Activated T-cell treated with anti-CD3 and anti-CD28 coated beads for 1 hour (primary cell): Measurements from ENCODE around the gene INSRR.

Experiments used
- DNase-seq: peaks from one replicate; pipeline ENCODE4 v3.0.0-alpha.2; 2020; ENCODE audit warnings: low read depth

Gene INSRR

DNA sequence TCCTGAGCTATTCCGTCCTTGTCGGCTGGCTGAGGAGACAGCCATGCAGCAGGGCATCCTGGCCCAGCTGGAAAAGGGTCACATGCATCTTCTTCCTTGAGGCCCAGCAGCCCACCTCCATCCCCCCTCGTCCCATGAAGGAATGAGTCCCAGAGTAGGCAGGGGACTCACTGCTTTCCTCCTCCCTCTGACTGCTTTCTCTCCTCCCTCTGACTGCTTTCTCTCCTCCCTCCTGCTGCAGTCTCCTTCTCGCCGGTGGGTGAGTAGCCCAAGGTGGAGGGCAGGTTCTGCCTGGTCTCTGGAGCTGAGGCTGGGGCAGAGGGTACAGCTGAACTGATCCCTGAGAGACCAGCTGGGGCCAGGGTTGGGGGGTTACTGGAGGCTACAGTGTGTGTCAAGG lies 15.2 kb upstream of the INSRR start:
- DNase-seq, result no peak

GRCh38 chr1:156873659-156874058 lies 14.7 kb upstream of the INSRR start:
- no peak for DNase-seq

DNA sequence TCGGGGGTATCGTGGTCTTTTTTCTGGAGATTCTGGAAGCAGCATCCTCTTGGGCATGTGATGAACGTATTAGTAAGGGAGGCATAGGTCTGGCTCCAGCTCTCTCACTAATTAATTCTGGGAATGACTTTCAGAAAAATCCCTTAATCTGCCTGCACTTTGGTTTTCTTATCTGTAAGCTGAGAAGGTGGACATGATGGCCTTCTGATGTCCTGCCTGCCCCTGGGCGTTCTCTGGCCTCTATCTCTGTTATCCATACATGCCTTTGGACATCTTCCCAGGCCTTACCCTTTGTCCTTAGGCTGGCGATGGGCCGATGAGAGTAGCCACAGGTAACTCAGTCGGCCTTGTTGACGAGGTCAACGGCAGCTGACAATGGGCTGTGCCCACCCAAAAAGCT lies 10.5 kb upstream of the INSRR start:
- no peak for DNase-seq

DNA sequence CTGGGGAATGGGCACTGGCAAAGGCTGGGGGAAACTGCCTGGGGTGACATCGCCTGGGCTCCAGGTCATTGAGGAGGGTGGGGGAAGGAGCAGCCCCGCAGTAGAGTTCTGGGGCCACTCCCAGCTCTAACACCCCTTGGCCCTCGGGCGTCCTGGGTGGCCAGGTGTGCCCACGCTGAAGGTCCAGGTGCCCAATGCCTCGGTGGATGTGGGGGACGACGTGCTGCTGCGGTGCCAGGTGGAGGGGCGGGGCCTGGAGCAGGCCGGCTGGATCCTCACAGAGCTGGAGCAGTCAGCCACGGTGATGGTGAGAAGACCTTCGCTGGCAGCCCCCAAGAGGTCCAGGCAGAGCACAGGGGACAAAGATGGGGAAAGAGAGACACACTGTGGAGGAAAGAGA lies 9.4 kb upstream of the INSRR start:
- DNase-seq, result no peak

- no peak for DNase-seq
Measured at GRCh38 chr1:156866249-156866909, 7.5 kb upstream of the INSRR start.

DNA sequence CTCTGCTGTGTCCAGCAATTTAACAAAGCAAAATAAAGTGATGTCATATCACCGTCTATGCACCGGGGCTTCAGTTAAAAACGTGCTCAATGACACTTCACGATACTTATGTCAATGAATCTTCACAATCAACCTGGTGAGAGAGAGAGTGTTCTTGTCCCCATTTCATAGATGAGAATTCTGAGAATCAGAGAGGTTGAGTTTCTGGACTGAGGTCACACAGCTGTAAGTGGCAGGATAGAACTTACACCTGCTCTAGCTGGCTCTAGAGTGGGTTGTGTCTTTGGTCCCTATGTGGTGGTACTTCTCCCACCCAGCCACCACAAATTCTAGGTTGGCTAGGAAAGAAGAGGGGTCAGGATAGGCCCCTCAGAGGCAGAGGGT lies 6.9 kb upstream of the INSRR start:
- DNase-seq, result no peak

- no peak for DNase-seq
Measured at GRCh38 chr1:156865258-156865657, 6.3 kb upstream of the INSRR start.

DNA sequence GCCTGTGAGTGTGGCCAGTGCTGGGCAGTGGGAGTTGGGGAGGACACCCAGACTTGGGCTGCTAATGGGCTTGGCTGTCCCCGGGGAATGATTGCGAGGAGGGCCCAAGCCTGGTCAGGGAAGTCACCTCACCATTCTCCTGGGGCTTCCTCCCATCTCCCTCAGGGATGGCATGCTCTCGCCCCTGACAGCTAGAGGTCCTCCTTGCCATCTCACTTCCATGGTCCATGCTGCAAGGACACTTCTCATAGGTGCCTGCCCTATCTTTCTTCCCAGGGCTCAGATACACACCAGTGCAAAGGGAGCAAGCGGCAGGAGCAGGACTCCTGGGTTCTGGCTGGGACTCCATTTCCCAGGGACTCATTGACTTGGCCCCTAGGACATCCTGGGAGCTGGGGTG lies 5.9 kb upstream of the INSRR start:
- DNase-seq, result no peak

DNA sequence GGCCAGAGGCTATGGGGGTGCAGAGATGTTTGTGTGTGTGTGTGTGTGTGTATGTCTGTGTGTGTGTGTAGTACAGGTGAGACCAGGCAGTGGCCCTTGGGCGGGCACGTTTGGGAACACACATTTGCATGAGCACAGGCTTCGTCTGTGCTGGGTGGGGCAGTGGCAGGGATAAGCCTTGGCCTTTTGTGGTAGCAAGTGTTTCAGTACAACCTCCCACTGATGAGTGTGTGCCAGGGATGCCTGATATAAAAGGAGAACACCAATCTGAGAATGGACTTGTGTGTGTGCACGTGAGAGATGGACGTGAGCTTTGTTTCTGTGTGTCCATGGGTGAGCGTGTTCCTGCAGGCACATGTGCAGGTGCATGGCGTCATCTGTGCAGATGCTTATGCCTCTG lies 4.7 kb upstream of the INSRR start:
- DNase-seq, result no peak

- no peak for DNase-seq
Measured at GRCh38 chr1:156862997-156863599, 4.2 kb upstream of the INSRR start.

DNA sequence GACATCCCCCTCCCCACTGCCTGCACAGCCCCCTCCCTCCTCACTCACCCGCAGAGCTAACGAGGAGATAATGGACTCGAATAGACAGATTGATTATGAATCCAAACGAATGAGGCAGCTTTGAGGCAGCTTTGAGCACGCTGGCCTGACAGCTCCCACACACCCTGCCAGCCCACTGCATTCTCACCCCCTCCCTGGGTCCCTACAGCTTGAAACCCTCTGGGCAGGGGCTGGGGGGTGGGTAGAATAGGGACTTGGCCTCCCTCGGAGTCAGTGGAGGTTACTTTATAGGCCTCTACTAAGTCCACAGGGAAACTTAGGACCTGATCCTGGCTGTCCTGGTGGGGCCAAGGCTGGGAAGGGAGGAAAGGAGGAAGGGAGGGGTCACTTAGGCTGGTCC lies 3.7 kb upstream of the INSRR start:
- DNase-seq, result no peak

DNA sequence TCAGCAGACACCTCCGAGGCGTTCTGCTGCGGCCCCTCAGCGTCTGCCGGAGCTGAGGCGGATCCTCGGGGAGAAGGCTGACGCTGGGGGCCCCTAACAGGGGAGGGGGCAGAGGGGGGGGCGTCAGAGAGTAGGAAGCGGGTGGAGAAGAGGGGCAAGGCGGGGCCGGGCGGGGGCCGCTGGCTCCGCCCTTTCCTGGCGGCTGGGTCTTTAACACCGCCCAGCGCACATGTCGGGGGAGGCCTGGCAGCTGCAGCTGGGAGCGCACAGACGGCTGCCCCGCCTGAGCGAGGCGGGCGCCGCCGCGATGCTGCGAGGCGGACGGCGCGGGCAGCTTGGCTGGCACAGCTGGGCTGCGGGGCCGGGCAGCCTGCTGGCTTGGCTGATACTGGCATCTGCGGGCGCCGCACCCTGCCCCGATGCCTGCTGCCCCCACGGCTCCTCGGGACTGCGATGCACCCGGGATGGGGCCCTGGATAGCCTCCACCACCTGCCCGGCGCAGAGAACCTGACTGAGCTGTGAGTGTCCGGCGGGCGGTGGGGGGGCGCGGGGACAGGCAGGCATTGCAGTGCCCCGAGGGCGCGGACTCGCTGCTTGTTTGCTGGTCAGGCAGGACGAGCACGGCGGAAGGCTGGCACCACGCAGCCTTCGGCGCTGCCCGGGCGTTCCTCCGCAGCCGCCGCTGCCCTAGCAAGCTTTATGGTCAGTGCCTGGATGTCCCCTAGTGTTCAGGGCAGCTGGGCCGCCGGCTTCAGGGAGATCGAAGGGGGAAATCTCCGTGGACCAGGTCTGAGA lies 1.9 kb upstream of the INSRR start, which contains the start of gene NTRK1:
TSS of gene NTRK1 (plus strand) at position 238 of the 796 bp plus-strand sequence. CDS start at position 308, 70 bp downstream.
- peak; percentile 44 for DNase-seq

- DNase-seq, result peak; percentile 53
Measured at GRCh38 chr1:156860113-156860627, 1.3 kb upstream of the INSRR start.

GRCh38 chr1:156859523-156860112 lies 701 bp upstream of the INSRR start:
- DNase-seq, result no peak

GRCh38 chr1:156858555-156858956 lies 361 bp downstream of the INSRR start:
- no peak for DNase-seq

DNA sequence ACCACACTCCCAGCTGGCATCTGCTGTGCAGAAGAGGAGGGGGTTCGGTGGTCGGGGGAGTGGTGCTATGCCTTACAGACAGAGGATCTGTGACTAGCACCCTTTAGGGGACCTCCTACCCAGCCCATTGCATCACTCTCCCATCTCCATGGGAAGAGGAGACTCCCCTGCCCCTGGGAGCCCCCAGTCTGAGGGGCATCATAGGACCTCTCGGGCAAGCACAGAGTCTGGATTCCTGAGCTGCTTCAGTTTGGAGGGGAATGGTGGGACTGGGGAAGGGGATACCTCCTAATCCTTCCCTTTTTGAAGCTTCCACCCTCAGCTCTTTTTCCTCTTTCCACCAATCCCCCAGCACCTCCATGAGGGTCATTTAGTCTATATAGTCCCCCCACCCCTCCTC lies 1.4 kb downstream of the INSRR start:
- no peak for DNase-seq

DNA sequence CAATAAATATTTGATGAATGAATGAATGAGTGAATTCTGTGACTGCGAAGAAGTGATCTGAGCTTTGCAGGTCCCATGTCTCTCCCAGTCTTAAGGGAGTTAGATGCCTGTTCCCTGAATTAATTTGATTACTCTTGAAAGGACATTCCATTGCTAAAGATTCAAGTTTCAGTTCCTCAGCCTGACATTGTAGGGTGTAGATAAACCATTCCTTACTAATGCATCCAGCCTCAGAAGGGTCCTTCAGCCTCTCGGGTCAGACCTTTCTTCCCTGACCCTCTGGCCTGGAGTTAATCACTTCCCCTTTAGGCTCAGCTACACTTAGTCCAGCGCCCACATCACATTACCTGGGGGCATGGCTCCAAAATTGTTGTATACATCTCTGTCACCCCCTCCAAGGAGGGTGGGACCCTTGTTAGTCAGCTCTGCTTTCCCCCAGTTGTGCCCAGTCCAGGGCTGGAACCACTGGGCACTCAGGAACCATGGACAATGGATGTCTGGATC lies 2.6 kb downstream of the INSRR start:
- no peak for DNase-seq

GRCh38 chr1:156854634-156855033 lies 4.3 kb downstream of the INSRR start:
- DNase-seq, result no peak

GRCh38 chr1:156853761-156854160 lies 5.2 kb downstream of the INSRR start:
- no peak for DNase-seq

GRCh38 chr1:156852418-156852874 lies 6.5 kb downstream of the INSRR start:
- no peak for DNase-seq

GRCh38 chr1:156851779-156852417 lies 7.0 kb downstream of the INSRR start:
- DNase-seq, result no peak

DNA sequence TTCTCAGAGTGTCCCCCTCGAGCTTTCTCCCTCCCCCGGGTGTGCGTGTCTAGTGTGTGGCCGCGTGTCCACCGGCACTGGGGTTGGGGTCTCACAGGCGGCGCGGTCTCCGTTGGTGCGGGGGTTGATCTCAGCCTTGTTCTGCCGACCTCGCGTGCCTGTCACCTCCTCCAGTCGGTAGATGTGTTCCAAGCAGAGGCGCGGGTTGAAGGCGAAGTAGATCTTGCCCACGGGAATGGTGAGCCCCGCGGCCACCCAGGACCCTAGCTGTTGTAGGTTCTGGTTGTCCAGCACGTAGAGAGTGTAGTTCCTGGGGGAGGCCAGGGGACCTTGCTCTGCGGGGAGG lies 9.8 kb downstream of the INSRR start:
- no peak for DNase-seq
